CD4-positive, alpha-beta T cell treated with Interleukin-15 for 1 hour (primary cell): ENCODE data around the gene AGT.
"Not testable (repeated sequence)": the region's sequence is repeated elsewhere in the genome, so short reads cannot be mapped to it uniquely, and the experiment has no call there.

Source experiments
- DNase-seq: peaks from one replicate; pipeline ENCODE4 v3.0.0-alpha.2; 2020

Gene AGT

DNA sequence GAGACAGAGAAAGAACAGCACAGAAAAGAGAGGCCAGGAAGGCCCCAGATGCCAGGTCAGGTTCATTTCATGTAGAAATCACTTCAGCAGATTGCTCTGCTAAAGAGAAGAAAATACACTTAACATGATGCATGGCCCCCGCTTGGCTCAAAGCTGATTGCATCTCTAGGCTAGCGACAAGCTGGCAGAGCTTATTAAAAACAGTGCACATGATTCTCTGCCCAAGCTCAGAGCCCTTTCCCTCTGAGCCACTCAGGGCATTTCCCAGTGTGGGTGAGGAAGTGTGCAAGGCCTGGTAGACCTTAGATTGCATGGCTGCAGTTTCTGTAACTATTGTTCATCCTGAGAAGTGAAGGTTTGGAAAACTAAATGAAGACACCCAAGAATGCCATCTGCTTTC is 30.0 kb upstream of the AGT start:
- no peak for DNase-seq

DNA sequence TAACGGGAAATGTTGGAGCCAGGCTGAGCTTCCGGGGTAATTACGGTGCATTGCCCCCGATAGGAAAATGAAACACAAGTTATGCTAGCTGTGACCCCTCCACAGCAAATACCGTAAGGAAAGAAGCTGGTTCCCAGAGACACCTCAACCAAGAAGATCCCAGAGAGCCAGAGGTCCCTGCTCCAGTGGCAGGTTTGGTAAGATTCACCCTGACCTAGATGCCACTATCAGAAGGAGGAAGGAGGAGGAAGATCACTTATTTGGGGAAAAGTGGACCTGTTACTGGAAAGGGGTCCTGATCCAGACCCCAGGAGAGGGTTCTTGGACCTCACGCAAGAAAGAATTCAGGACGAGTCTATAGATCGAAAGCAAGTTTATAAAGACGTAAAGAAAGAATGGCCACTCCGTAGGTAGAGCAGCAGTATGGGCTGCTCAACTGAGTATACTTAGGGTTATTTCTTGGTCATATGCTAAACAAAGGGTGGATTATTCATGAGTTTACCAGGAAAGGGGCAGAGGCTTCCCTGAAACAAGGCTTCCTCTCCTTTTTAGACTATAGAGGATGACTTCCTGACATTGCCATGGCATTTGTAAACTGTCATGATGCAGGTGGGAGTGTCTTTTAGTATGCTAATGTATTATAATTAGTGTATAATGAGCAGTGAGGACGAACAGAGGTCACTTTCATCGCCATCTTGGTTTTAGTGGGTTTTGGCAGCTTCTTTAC is 25.8 kb upstream of the AGT start:
- no peak for DNase-seq

DNA sequence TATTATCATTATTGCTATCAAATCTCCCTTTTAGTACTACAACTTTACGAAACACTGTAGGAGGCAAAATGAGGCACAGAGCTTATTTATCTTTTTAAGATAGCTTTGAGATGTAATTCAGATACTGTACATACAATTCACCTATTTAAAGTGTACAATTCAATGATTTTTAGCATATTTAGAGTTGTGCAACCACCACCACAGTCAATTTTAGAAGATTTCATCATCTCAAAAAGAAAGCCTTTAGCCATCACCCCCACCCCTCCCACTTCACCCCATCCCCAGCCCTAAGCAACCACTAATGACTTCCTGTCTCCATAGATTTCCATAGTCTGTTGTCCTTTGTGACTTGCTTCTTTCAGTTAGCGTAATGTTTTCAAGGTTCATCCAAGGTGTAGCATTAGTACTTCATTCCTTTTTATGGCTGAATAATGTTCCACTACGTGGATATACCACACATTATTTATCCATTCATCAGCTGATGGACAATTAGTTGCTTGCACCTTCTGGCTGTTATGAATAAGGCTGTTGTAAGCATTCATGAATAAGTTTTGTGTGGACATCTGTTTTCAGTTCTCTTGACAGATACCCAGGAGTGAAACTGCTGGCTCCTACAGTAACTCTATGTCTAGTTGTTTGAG is 23.8 kb upstream of the AGT start:
- no peak for DNase-seq

DNA sequence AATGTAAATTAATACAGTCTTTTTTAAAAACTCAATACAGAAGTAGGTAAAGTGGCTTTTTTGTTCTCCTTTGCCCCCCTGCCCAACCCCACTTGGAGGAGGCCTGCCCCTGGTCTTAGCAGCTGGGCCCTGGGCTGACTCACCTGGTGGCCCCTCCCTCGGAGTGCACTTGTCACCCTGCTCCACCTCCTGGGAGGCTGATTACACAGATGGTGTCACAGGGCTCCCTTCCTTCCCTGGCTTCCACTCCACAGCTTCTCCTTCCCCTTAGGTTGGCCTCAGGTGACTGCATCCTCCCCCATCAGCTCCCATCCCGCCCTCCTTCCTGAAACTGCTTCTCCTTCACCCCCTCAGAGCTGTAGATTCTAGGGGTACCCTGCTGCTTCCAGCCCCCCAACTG is 21.5 kb upstream of the AGT start:
- DNase-seq = no peak

DNA sequence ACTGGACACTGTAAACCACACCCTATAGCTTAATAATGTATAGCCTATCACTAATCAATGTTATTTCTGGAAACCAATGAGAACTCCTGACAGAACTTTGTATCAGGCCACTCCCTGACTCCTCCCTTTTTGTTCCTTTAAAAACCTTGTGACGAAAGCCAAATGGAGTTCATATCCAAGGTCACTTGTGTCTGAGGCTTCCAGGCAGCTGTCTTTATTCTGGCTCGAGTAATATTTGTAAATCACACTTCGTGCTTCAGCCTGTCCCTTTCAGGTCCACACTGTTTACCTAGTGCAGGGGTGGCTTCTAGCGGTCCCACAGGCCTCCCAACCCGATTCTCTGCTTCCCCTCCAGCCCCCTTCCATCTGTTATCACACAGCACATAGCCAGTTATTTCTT is 17.1 kb upstream of the AGT start:
- no peak for DNase-seq

DNA sequence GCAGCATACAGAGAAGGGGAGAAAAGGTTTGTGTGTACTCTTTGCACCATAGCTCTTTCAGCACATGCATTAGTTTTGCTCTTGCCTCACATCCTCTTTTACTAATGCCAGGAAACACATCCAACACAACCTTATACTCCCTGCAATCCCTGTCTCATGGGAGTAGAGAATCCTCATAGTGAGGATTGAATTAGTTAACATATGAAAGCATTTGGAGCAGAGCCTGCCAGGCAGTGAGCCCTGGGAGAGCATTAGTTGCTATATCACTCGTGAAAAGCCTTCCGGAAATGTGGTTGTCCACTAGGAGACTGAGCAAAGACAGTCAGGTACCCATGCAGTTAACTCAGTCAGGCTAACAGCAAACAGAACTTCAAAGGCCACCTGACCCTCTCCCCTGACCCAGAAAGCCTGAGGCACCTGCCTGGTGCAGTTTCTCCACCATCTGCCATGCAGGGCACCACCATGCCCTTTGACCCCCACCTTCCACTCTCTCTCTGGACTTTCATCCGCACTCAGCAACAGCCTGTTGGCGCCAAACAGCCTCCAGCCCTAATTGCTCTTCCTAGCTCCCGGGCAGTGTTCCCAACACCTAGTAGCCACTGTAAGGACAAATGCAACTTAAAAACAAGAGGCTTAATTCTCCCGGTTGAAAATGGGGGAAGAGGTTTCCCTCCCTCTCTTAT is 14.9 kb upstream of the AGT start:
- DNase-seq = no peak

DNA sequence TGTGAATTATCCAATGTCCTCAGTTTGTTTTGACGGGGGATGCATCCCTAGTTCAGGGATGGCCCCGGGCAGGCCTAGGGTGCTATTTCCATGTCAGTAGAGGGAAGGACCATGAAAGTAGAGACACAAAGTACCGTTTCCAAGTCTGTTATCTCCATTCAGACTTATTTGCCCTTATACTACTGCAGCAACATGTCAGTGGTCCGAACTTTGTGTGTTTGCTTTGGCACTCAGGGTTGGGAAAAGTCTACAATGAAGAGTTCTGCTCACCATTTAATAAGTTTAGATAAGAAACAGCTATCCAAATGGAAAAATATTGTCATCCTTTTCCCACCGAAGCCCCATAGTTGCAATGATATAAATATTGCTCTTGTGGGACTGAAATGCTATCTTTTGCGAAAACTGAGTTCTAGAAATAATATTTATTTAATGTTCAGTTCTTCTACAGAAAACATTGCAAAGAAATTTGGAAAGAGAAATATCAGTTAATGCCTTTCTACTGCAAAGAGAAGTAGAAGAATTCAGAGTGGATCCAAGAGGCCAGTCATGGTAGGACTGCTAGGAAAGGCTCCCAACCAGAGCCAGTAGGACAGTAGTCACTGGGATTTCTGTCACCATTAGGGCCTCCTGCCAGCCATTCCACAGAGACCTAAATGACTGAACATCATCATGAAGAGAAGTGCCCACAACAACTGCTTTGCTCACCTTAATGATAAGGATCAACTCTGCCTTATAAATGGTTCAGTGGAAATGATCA is 11.5 kb upstream of the AGT start:
- DNase-seq = no peak

DNA sequence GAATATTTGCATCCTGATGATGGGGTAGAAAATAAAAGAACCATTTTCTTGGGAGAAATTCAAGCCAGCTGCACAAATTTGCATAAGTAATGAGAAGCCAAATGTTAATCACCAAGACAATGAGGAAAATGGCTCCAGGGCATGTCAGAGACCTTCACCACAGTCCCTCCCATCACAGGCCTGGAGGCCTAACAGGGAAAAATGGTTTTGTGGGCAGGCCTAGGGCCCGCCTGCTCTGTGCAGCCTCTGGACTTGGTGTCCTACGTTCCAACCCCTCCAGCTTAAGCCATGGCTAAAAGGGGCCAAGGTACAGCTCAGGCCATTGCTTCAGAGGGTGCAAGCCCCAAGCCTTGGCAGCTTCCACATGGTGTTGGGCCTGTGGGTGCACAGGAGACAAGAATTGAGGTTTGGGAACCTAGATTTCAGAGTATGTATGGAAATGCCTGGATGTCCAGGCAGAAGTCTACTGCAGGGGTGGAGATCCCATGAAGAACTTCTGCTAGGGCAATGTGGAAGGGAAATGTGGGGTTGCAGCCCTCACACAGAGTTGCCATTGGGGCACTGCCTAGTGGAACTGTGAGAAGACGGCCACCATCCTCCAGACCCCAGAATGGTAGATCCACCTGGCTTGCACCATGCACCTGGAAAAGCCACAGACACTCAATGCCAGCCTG is 8.1 kb upstream of the AGT start:
- DNase-seq = not testable (repeated sequence)

DNA sequence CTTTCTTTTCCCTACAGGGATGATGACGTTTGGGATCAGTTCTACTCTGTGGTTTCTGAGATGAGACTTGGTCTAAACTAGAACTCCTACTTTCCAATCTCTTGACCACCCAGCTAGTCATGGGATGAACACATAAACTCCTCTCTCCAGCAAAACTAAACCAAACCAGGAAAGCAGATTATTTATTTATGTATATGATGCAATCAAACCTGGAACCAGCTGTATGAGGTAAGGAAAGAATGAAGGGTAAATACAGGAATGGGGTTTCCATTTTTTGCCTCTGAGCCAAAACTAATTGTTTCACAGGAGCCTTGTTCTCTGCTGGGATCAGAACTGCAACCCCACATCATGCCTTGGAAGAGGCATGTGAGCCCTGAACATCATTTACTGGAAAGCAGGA is 3.3 kb upstream of the AGT start:
- DNase-seq = no peak

DNA sequence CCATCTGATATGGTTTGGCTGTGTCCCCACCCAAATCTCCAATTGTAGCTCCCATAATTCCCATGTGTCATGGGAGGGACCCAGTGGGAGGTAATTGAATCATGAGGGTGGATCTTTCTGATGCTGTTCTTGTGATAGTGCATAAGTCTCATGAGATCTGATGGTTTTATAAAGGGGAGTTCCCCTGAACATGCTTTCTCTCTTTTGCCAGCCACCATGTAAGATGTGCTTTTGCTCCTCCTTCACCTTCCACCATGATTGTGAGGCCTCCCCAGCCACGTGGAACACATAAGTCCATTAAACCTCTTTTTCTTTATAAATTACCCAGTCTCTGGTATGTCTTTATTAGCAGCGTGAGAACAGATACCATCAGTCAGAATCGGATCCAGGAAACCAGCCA is 2.5 kb upstream of the AGT start:
- not testable (repeated sequence) for DNase-seq

DNA sequence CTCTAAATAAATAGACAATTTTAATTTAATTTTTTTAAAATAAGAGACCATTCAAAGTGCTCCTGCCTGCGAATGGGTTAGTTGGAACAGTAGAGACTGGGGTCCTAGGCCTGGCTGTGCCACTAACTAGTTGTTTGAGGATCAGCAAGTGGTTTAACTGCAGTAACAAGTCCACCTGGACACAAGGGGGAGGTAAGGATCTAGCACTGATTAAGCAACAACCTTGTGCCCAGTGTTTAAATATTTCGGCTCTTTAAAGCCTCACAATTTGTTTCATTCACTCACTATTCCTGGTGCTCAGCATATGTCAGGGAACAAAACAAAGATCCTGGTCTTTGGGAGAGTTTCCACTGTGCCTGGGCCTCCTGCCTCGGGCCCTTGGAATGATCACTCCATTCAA is 1.6 kb upstream of the AGT start:
- no peak for DNase-seq

DNA sequence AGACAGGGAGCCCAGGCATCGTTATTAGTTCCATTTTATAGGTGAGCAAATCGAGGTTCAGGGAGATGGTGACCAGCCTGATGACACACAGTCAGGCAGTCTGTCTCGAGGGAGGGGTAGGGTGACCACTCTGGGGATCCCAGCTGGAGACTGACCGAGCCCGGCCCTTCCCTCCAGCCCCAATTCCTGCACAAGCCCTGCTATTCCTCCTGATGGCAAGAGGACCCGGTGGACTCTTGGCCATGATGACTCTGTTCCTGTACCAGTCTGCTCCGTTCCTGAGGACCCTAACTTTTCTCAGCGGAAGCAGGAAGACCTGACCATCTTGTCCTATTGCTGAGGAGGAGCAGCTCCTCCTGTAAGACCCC is 391 bp downstream of the AGT start:
- DNase-seq = no peak

DNA sequence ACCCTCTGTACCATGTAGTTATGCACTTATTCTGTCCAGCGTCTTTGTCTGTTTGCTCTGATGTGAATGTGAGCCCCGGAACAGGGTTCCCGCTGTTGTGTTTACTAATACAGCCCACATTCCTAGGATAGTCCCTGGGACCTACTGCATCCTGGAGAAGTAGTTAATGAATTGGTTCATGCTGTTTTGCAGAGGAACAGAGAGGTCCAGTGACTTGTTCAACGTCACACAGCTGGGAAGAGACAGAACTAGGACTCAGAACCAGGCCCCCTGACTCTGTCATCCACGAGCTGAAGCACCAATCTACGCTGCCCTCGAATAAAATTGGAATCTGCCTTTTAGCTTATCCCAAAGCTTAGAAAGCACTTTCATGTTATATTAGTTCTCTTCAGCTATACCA is 784 bp downstream of the AGT start:
- DNase-seq = no peak

DNA sequence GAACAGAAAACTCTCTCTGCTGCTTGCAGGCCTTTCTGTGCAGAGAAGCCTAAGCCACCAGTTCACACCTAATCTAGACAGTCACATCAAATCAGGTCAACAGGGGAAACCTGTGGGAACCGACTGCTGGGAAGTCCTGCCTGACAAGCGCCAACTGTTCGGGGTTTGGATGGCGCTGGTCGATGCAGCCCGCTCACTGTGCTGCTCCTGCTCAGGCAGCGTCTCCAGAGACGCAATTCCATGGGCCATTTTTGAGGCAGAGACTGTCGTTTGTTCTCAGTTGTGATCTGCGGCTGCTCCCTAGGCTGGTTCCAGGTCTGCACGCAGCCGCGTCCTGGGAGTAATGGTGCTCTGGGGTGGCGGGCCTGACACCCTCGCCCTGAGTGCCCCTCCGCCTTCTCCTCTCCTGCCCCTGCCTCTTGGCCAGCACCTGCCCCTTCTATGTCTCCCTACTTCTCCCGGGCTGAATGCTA is 1.4 kb downstream of the AGT start:
- no peak for DNase-seq

DNA sequence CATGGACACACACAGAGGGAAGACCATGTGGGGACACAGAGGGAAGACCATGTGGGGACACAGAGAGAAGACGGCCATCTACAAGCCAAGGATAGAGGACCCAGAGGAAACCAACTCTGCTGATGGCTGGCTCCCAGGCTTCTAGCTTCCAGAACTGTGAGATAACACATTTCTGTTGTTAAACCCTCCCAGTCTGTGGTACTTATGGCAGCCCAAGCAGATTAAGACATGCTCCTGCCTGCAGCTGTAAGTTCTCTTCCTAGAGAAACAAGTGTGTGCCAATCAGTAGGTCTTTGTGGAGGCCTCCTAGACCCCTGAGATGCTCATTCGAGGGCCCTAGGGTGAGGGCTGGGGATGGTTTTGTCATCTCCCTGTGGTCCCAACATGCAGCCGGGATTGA is 2.7 kb downstream of the AGT start:
- DNase-seq = no peak

DNA sequence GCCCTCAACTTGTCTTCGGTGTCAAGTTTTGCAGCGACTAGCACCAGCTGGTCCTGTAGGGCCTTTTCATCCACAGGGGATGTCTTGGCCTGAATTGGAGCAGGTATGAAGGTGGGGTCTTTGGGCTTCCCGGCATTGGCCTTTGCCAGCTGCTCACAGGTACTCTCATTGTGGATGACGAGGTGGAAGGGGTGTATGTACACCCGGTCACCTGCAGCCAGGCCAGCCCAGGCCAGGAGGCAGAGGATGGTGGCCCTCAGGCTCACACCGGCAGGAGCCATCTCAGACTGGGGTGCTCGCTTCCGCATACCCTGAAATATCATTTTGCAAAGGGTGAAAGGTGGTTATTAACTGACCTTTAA is 3.4 kb downstream of the AGT start:
- DNase-seq = no peak

DNA sequence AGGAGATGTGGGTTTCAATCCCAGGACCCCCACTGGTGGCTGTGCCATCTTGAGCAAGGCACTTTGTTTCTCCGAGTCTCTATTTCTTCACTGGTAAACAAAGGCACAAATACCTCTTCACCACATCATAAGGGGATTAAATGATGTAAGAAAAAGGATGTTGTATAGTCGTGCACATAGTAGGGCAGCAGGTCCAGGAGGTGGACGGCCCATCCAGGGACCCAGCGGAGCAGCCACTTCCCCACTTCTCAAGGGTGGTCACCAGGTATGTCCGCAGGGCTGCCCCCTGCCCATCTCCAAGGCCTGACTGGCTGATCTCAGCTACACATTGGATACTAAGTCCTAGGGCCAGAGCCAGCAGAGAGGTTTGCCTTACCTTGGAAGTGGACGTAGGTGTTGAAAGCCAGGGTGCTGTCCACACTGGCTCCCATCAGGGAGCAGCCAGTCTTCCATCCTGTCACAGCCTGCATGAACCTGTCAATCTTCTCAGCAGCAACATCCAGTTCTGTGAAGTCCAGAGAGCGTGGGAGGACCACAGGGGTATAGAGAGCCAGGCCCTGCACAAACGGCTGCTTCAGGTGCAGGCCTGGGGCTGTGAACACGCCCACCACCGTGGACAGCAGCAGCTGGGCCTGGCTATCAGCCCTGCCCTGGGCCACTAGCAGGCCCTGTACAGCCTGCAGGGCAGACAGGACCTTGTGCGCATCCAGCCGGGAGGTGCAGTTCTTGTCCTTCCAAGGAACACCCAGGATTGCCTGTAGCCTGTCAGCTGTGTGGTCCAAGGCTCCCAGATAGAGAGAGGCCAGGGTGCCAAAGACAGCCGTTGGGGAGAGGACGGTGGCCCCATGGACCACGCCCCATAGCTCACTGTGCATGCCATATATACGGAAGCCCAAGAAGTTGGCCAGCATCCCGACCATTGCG is 4.0 kb downstream of the AGT start:
- no peak for DNase-seq

DNA sequence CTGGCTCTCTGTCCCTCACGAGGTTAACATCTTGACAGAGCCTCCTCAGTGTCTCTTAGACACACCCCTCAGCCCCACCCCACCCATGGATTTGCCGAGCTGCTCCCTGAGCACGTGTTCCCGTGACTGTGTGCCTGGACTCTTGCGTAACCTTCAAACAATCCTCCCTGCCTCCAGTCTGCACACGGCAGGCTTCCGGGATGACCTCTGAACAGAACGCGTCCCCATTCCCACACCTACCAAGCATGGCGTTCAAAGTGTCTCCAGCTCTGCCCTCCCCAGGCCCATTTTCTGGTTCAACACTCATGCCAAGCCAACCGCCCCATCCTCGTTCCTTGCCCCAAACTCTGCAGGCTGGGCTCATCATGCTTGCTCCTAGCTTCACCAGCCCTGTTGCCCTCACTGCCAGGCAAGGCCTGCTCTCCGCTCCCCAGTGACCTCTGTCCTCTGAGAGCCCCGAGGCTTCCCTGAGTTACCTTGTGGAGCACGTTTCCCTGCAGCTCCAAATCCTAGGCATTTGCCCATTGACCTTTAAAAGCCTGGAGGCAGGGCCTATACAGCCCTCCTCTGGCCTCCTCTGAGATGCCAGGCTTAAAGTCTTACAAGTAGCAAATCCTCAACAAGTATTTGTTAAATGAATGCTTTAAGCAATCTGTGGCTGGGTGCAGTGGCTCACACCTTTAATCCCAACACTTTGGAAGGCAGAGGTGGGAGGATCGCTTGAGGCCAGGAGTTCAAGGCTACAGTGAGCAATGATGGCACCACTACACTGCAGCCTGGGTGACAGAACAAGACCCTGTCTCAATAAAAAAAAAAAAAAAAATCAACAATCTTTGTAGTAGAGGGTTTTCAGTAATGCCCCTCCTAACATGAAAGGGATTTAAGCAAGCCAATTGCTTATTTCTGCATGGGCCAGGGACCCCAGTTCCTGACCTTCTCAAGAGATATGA is 5.0 kb downstream of the AGT start:
- DNase-seq = no peak

DNA sequence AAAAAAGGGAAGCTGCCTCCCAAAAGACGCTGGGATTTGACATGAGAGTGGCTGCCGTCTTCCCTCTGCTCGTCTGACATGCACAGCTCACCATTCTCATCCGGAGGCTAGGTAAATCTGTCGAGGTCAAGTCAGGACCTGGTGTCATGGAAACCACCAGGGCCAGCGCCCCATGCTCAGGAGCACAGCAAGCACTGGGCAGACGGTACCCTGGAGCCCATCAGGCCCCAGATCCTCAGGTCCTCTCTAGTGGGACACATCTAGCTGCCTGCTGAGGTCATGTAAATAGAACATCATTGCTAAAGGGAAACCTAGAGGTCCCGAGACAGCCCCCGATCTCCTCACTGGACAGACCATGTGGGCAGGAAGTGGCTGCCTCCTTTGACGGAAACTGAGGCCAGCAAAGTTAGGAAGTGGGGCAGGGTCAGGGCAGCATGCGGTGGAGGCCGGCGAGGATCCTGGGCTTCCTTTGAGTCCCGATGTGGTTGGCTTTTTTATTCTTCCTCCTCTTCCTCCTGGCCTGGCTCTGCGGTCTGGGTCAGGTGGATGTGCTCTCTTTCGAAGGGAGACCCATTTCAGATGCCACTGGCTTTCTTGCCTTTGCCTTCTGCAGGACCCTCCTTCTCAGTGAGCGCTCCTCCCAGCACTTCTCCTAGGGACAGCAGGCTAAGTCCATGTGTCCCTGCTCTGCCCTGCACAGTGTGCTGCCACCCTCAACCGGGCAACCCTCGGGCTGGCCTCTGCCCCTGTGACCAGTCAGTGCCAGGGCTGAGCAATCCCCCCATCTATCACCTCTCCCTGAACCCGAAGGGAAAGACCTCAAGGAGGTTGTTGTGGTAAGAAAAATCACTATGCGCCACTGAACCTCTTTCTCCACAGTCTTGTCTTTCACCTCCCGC is 5.9 kb downstream of the AGT start:
- no peak for DNase-seq
